HL-60/S4 treated with phorbol 12-myristate 13-acetate at 8.2 ng/mL for 4 days and 3 days (cell line): ENCODE data around the gene TNFRSF19.

Source experiments
- in situ Hi-C: fragments of 300-500 bp; cut with MboI; formaldehyde crosslinking; loops from 2 replicates; pipeline ENCODE4 v1.15.0; 2022; ENCODE audit warnings: low sequenced_read_pairs

TNFRSF19 gene

DNA sequence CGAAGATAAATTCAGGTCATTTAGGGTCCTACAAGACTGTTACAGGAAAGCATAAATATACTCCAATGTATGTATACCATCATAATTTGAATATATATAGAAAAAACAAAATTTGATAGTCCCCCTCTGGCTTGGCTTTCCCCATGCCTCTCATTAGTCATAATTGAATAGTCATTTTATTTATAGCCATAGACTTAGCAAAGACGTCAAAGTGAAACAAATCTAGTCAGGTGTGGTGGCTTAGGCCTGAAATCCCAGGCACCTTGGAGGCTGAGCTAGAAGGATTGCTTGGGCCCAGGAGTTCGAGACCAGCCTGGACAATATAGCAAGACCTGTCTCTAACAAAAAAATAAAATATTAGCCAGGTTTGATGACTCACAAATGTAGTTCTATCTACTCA, 141.1 kb downstream of the TNFRSF19 start:
- in situ Hi-C loops, result no loop called here

DNA sequence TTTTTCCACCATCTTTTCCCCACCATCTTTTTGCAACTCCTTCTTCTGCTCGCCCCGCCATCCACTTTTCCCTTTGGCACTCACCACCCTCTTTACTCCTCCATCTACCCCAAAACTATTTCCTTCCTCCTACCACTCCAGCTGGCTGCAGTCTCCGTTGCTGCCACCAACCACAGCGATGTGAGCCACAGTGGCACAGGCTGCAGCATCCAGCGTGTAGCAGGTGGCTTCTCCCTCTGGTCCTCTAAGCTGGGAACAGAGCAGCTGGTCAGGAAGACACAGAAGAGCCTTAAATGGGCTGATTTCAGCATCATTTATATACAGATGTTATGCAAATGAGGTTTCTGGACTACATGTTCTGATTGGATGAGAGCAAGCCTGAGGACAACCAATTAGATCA, 144.5 kb downstream of the TNFRSF19 start:
- in situ Hi-C loops, result no loop called here

DNA sequence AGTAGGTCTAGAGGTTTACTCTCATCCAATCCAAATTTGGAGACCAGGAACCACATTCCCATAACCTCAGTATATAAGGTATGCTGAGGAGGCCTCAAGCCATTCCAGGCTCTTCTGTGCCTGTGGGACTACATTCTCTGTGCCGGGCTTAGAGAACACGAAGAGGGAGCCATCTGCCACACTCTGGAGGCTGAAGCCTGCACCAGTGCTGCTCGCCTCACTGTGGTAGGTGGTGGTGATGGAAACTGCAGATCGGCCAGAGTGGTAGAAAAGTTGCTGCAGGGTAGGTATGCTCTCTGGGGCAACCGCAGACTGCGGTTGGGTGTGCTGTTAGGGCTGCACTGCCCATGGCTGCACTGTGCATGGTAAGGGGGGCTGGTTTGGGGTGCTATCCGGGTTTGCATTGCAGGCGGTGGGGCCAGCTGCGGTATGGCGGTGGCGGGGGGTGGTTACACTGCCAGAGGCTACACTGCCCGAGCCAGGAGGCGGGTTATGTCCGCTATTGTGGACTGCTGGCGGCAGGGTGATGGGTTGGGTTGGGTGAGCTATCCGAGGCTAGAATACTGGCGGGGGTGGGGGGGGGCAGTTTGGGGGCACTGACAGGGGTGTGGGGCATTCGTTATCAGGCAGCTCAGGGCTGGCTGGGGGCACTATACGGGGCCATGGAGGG, 145.0 kb downstream of the TNFRSF19 start:
- in situ Hi-C loops, result no loop called here

DNA sequence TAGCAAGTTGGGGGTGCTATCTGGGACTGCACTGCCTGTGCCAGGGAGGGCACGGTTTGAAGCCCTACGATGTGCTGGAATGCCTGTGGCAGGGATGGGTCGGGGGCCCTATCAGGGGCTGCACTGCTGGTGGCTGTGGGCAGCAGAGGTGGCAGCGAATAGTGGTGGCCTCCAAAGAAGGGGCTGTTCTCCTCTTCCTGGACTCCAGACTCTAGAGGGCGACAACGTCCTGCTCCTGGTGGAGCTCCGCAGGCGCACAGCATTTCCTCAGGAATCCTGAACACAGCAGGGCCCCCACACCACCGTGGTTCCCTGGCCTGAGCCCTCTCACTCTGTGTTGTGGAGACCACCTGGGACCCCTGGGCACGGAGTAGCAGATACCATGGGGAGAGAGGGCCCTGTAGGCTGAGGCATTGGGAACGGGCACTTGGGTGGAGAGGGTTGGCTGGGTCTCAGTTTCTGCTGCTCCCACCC, 145.6 kb downstream of the TNFRSF19 start:
- in situ Hi-C loops, result no loop called here

DNA sequence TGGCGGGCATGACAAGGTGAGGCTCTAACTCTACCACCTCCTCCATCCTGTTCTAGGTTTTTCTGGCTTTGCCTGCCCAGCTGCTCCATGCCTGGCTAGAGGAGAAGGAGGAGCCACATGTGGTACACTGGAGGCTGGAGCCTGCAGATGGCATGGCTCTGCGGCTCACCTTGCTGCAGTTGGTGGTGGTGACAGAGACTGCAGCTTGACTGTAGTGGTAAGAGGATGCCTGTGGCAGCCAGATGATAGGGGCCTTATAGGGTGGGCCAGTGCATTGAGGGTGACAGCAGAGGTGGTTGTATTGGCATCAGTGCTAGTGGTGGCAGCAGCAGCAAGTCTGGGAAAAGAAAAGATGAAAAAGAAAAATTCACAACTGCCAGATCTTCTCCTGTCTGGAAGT, 146.2 kb downstream of the TNFRSF19 start:
- in situ Hi-C loops, result no loop called here

DNA sequence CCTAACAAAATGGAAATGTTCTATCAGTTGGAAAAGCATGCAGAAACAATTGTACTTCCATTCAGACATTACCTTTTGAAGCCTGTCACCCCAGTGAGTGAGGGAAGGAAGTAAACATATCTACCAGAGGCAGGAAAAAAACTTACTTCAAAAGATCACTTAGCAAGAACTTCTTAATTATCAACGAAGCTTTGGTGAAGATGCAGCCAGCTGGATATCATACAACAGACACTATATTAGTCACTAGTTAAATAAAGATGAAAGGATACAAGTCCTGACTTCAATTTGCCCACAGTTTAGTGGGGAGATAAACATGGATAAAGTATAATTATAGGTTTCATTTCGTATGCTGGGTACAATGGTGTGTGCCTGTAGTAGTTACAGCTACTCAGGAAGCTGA, 148.8 kb downstream of the TNFRSF19 start:
- in situ Hi-C loops, result no loop called here

DNA sequence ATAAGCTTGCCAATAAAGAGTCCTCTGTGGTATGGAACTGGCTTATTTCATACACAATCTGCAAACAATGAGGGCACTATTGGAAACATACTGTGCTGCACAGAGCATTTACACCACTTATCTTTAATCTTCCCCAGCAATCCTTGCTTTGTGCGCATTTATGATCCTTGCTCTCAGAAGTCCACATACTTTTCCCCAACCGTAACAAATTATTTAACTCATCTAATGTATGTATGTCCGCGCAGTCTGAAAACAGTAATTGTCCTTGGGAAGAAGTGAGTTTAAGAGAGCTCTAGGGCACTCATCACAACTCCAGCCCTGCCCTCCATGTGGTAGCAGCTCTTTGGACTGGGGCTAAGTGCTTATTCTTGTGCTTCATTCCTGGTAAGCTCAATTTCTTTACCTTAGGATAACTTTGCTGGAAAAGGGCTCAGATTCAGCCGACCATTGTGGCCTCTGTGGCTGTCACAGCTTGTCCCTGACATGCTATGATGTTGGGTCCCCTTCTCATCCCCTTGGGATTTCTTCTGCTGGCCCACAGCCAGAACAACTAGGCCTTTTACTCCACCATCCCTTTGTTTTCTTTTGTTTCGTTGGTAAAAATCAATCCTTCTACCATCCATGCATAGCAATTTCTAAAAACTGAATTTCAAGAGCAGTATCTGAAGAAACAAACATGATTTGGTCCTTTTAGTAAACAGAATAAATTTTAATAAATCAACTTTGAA, 152.7 kb downstream of the TNFRSF19 start:
- in situ Hi-C loops, result no loop called here

DNA sequence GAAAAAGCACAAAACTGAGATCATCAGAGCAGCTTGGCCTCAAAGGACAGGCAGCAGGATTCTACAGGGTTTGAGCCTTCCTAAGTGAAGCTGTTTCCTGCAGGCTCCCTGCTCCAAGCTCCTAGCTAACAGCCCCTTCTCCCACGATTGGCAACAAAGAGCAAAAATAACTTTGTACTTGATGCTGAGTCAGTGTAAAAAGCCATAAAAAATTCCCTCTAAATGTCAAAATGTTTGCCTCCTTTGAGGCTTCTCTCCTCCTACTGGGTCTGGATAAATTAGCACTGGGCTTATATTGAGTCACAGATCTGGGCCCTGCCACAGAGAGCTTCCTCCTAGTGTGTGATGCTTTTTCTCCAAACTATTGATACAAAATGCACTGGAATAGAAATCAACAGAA, 153.3 kb downstream of the TNFRSF19 start:
- in situ Hi-C loops, result no loop called here

DNA sequence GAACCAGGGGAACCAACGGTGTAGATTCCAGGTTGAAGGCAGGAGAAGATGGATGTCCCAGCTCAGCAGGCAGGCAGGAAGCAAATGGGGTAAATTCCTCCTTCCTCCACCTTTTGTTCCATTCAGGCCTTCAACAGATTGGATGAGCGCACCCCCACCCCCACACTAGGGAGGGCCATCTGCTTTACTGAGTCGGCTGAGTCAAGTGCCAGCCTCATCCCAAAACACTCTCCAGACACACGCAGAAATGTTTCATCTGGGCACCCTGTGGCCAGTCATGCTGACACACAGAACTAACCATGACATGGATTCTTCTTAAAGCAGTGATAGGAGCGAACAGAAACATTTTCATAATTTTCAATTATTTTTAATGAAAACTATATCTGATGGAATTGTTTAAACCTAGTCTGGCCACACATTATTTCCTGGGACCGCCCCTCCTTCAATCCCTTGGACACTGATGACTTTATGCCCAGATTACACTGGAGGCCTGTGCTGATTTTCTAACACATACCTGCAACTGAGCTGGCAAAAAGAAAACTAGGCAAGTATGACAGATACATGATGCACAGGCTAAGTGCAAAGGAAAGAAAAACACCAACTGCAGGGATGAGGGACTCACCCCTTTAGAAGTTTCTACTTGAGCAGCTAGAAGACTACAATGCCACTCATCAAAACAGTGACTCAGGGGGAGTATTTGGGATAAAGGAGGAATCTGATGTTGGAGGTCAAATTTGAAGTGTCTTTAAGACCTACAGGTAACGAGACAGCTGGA, 154.2 kb downstream of the TNFRSF19 start:
- in situ Hi-C loops, result no loop called here
